AG10803 (cell line): ENCODE results near the gene GPR63.

Experiments used
- DNase-seq: peaks from one replicate; pipeline ENCODE4 v3.0.0; 2010; ENCODE audit warnings: low read depth
- H3K4me3 ChIP-seq: 2 replicates; pipeline ENCODE4 v1.5.1; 2011; ENCODE audit warnings: mild to moderate bottlenecking, low read length, control low read depth
- CTCF ChIP-seq: conservative IDR thresholded peaks from 2 replicates; pipeline ENCODE4 v1.5.1; 2011; ENCODE audit warnings: mild to moderate bottlenecking, low read length, control low read depth, inconsistent platforms

GPR63 gene

GRCh38 chr6:96762599-96762998, 74.7 kb downstream of the GPR63 start:
- no peak overlapping the region for H3K4me3 ChIP-seq
- DNase-seq: no peak
- TF ChIP-seq CTCF: no peak

- no peak for DNase-seq
- no peak for TF ChIP-seq CTCF
- H3K4me3 ChIP-seq: no peak overlapping the region
Observed at GRCh38 chr6:96761794-96762193, 75.5 kb downstream of the GPR63 start.

GRCh38 chr6:96760153-96760687, 77.1 kb downstream of the GPR63 start:
- no peak for DNase-seq
- TF ChIP-seq CTCF: no peak
- no peak overlapping the region for H3K4me3 ChIP-seq

- no peak for DNase-seq
- no peak overlapping the region for H3K4me3 ChIP-seq
- no peak for TF ChIP-seq CTCF
Observed at GRCh38 chr6:96755096-96755495, 82.2 kb downstream of the GPR63 start.

GRCh38 chr6:96749891-96750290, 87.4 kb downstream of the GPR63 start:
- no peak for TF ChIP-seq CTCF
- H3K4me3 ChIP-seq: no peak overlapping the region
- DNase-seq: no peak
